Neural cell (in vitro differentiated cells): ENCODE results near the gene CEP72. TPM values are rescaled to one million over a fixed set of nuclear protein-coding genes. Genes with fewer than 3 reads are reported as not detected.

Source experiments
- H2AFZ ChIP-seq: fragments of 200-600, 300-800 bp; sonication (generic), shearing (Covaris generic); 2 replicates; pipeline ENCODE4 v1.6.0; 2014; ENCODE audit warnings: low read depth, mild to moderate bottlenecking, antibody characterized with exemption, low read length, moderate library complexity
- H3F3A ChIP-seq: fragments of 200-600 bp; shearing (Covaris generic); 2 replicates; pipeline ENCODE4 v1.6.1; 2016; ENCODE audit warnings: mild to moderate bottlenecking, moderate library complexity, mixed read lengths, antibody characterized with exemption, low read length; ENCODE audit not compliant: insufficient read depth, poor library complexity, severe bottlenecking
- H3K27ac ChIP-seq: fragments of 200-600, 300-800 bp; sonication (generic), shearing (Covaris generic); 2 replicates; pipeline ENCODE4 v1.5.1; 2014; ENCODE audit warnings: mild to moderate bottlenecking, low read length, moderate library complexity
- H3K27me3 ChIP-seq: fragments of 300-800, 200-600 bp; sonication (generic), shearing (Covaris generic); 2 replicates; pipeline ENCODE4 v1.6.0; 2014; ENCODE audit warnings: mild to moderate bottlenecking, low read depth, low read length, moderate library complexity; ENCODE audit not compliant: insufficient read depth
- H3K36me3 ChIP-seq: fragments of 300-800, 200-600 bp; sonication (generic), shearing (Covaris generic); 2 replicates; pipeline ENCODE4 v1.5.1; 2014; ENCODE audit warnings: mild to moderate bottlenecking, antibody characterized with exemption, low read length, moderate library complexity; ENCODE audit not compliant: insufficient read depth
- H3K4me2 ChIP-seq: fragments of 300-800, 200-600 bp; sonication (generic), shearing (Covaris generic); 2 replicates; pipeline ENCODE4 v1.6.0; 2014; ENCODE audit warnings: mild to moderate bottlenecking, low read length
- H3K4me3 ChIP-seq: fragments of 300-800, 200-600 bp; sonication (generic), shearing (Covaris generic); 2 replicates; pipeline ENCODE4 v1.5.1; 2014; ENCODE audit warnings: mild to moderate bottlenecking, low read length, moderate library complexity
- H3K79me2 ChIP-seq: fragments of 200-600 bp; shearing (Covaris generic); replicated peaks from 2 replicates; pipeline ENCODE4 v1.6.0; 2014; ENCODE audit warnings: mild to moderate bottlenecking, low read length, moderate library complexity; ENCODE audit not compliant: insufficient read depth
- H3K9ac ChIP-seq: fragments of 300-800, 200-600 bp; sonication (generic), shearing (Covaris generic); 2 replicates; pipeline ENCODE4 v1.6.1; 2016; ENCODE audit warnings: mild to moderate bottlenecking, low read length, mixed read lengths
- H3K9me2 ChIP-seq: fragments of 200-600 bp; shearing (Covaris generic); 2 replicates; pipeline ENCODE4 v1.6.1; 2016; ENCODE audit warnings: mild to moderate bottlenecking, low read length, mixed read lengths; ENCODE audit not compliant: insufficient read depth
- H3K9me3 ChIP-seq: fragments of 200-600, 300-800 bp; sonication (generic), shearing (Covaris generic); 2 replicates; pipeline ENCODE4 v1.6.1; 2016; ENCODE audit warnings: mild to moderate bottlenecking, mixed run types, low read length, moderate library complexity, mixed read lengths
- H4K20me1 ChIP-seq: fragments of 200-600 bp; shearing (Covaris generic); 2 replicates; pipeline ENCODE4 v1.6.1; 2016; ENCODE audit warnings: mild to moderate bottlenecking, mixed run types; ENCODE audit not compliant: insufficient read depth
- EP300 ChIP-seq: fragments of 450-650 bp; conservative IDR thresholded peaks from 2 replicates; pipeline ENCODE4 v1.6.1; 2014; ENCODE audit warnings: antibody characterized with exemption, mild to moderate bottlenecking, moderate library complexity; ENCODE audit not compliant: poor library complexity, severe bottlenecking
- EZH2 ChIP-seq: fragments of 200-600, 300-800 bp; shearing (Covaris generic), sonication (generic); IDR thresholded peaks from 2 replicates; pipeline ENCODE4 v1.6.1; 2014; ENCODE audit warnings: antibody characterized with exemption, low read length, borderline replicate concordance, mild to moderate bottlenecking; ENCODE audit not compliant: insufficient read depth, poor library complexity, severe bottlenecking
- MXI1 ChIP-seq: fragments of 450-650 bp; conservative IDR thresholded peaks from 2 replicates; pipeline ENCODE4 v1.6.1; 2014; ENCODE audit warnings: antibody characterized with exemption, mild to moderate bottlenecking; ENCODE audit not compliant: poor library complexity, severe bottlenecking
- POLR2AphosphoS5 ChIP-seq: IDR thresholded peaks from 2 replicates; pipeline ENCODE4 v1.6.1; 2012
- RAD21 ChIP-seq: fragments of 450-650 bp; conservative IDR thresholded peaks from 2 replicates; pipeline ENCODE4 v1.6.1; 2014; ENCODE audit warnings: antibody characterized with exemption, mild to moderate bottlenecking, moderate library complexity
- SMC3 ChIP-seq: fragments of 450-650 bp; conservative IDR thresholded peaks from 2 replicates; pipeline ENCODE4 v1.6.1; 2014; ENCODE audit warnings: antibody characterized with exemption, mild to moderate bottlenecking, moderate library complexity; ENCODE audit not compliant: poor library complexity
- TAF1 ChIP-seq: IDR thresholded peaks from 2 replicates; pipeline ENCODE4 v1.6.1; 2012; ENCODE audit warnings: low read depth
- polyA plus RNA-seq: library from polyadenylated mRNA; depleted of rRNA; stranded (reverse); fragments of >200 nt; gene quantifications from 2 replicates; pipeline ENCODE4 v1.2.3, GENCODE V29; 2014
- TF ChIP-seq, protein P1 (sequence below): IDR thresholded peaks from 2 replicates; pipeline ENCODE4 v1.6.1; 2012; ENCODE audit warnings: borderline replicate concordance
- TF ChIP-seq, protein P2 (sequence below): fragments of 450-650 bp; IDR thresholded peaks from 2 replicates; pipeline ENCODE4 v1.5.1; 2014; ENCODE audit warnings: antibody characterized with exemption, mild to moderate bottlenecking, moderate library complexity; ENCODE audit not compliant: poor library complexity, severe bottlenecking

The CEP72 gene
- polyA plus RNA-seq, 1 donor from 2014 or later, result 5.9 TPM

DNA sequence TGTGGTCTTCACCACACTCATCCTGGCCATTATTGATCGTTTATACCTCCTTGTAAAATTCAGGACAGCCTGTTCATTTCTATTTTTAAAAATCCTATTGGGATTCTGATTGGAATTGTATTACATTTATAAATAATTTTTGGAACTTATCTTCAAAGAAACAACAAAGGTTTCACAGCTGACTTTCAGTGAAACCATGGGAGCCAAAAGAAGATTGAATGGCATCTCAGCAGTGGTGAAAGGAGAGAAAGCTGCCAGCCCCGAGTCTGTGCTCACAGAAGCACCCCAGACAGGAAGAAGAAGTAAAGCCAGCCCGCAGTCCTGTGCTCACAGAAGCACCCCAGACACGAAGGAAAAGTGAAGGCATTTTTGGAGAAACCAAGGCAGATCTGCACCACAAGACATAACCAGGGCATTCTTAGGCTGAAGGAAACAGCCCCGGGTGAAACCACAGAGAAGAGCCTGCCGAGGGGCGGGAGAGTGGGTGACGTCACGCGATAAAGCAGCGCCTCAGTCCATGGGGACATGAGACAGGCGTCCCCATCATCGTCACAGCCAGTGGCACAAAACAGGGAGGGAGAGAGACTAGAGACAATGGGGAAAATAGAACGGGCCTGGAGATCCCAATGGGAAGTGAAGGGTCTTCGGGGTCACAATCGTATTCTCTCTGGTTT is 45.4 kb upstream of the CEP72 start:
- Histone ChIP-seq H4K20me1 (no peaks in the 10 kb centered on the region), H3K9me3 (no peaks in the 10 kb centered on the region), H3K9me2 (no peaks in the 10 kb centered on the region), H3K27me3 (no peaks in the 10 kb centered on the region), H3K4me2 (no peak overlapping the region), H3K27ac (no peak overlapping the region), H3K79me2 (no peaks in the 10 kb centered on the region), H3K36me3 (no peaks in the 10 kb centered on the region), H2AFZ (no peak overlapping the region), H3K9ac (no peak overlapping the region), H3K4me3 (no peak overlapping the region), H3F3A (no peaks in the 10 kb centered on the region)
- TF ChIP-seq EZH2 (no peak), RAD21 (no peak), SMC3 (no peak), TAF1 (no peak), EP300 (no peak), MXI1 (no peak), POLR2AphosphoS5 (no peak)
- TF ChIP-seq, protein P1, sequence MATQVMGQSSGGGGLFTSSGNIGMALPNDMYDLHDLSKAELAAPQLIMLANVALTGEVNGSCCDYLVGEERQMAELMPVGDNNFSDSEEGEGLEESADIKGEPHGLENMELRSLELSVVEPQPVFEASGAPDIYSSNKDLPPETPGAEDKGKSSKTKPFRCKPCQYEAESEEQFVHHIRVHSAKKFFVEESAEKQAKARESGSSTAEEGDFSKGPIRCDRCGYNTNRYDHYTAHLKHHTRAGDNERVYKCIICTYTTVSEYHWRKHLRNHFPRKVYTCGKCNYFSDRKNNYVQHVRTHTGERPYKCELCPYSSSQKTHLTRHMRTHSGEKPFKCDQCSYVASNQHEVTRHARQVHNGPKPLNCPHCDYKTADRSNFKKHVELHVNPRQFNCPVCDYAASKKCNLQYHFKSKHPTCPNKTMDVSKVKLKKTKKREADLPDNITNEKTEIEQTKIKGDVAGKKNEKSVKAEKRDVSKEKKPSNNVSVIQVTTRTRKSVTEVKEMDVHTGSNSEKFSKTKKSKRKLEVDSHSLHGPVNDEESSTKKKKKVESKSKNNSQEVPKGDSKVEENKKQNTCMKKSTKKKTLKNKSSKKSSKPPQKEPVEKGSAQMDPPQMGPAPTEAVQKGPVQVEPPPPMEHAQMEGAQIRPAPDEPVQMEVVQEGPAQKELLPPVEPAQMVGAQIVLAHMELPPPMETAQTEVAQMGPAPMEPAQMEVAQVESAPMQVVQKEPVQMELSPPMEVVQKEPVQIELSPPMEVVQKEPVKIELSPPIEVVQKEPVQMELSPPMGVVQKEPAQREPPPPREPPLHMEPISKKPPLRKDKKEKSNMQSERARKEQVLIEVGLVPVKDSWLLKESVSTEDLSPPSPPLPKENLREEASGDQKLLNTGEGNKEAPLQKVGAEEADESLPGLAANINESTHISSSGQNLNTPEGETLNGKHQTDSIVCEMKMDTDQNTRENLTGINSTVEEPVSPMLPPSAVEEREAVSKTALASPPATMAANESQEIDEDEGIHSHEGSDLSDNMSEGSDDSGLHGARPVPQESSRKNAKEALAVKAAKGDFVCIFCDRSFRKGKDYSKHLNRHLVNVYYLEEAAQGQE, result no peak
- TF ChIP-seq, protein P2, sequence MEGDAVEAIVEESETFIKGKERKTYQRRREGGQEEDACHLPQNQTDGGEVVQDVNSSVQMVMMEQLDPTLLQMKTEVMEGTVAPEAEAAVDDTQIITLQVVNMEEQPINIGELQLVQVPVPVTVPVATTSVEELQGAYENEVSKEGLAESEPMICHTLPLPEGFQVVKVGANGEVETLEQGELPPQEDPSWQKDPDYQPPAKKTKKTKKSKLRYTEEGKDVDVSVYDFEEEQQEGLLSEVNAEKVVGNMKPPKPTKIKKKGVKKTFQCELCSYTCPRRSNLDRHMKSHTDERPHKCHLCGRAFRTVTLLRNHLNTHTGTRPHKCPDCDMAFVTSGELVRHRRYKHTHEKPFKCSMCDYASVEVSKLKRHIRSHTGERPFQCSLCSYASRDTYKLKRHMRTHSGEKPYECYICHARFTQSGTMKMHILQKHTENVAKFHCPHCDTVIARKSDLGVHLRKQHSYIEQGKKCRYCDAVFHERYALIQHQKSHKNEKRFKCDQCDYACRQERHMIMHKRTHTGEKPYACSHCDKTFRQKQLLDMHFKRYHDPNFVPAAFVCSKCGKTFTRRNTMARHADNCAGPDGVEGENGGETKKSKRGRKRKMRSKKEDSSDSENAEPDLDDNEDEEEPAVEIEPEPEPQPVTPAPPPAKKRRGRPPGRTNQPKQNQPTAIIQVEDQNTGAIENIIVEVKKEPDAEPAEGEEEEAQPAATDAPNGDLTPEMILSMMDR, result no peak

DNA sequence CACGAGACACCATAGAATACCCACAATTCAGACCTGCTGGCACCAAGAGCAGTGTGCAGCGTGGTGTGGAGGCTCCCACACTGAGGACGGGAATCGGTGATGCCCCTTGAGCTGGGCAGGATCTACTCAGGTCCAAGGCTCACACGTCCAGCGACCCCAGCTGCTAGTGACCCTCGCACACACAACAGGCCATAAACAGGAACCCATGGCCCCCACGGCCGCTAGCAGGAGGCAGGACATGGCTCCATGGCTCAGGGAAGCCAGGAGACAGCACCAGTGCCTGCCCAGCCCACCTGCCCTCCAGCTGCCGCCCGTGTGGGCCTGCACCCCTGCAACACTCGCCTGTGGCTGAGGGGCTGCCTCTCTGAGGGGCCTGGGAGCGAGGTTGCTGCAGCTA is 44.5 kb upstream of the CEP72 start:
- H3K27me3 ChIP-seq, result no peaks in the 10 kb centered on the region
- TF ChIP-seq RAD21 (no peak), MXI1 (no peak)
- no peak overlapping the region for H2AFZ ChIP-seq
- H3K36me3 ChIP-seq, result no peaks in the 10 kb centered on the region
- H4K20me1 ChIP-seq, result no peaks in the 10 kb centered on the region
- H3K9me2 ChIP-seq, result no peaks in the 10 kb centered on the region
- no peak overlapping the region for H3K4me3 ChIP-seq
- no peaks in the 10 kb centered on the region for H3F3A ChIP-seq
- H3K9me3 ChIP-seq, result no peaks in the 10 kb centered on the region
- H3K4me2 ChIP-seq, result no peak overlapping the region
- H3K27ac ChIP-seq, result no peak overlapping the region
- no peak overlapping the region for H3K9ac ChIP-seq
- no peaks in the 10 kb centered on the region for H3K79me2 ChIP-seq
